GM18519 (cell line): Measurements from ENCODE around the gene LRCH3.

Experiments
- ATAC-seq: cut with Tn5 transposase; IDR thresholded peaks from one replicate; pipeline ENCODE4 v1.9.1; 2021; ENCODE audit warnings: mild to moderate bottlenecking, moderate library complexity; ENCODE audit not compliant: unreplicated experiment, low FRiP score

The LRCH3 gene

DNA sequence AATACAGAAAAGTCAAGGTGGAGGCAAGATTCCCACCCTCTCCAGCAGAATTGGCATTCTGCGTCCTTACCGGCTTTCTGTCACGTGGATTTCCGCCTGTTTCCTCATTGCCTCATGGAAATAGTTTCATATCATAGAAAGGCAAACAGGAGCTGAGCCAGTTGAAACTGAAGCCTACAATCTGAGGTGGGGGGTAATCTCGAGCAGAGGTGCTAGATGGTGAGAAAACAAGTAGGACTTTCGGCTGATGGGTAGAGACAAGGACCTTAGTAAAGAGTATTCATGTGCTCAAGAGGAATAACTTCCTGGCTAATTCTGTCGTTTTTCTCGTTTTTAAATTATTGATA is 39.9 kb downstream of the LRCH3 start:
- no peak for ATAC-seq

DNA sequence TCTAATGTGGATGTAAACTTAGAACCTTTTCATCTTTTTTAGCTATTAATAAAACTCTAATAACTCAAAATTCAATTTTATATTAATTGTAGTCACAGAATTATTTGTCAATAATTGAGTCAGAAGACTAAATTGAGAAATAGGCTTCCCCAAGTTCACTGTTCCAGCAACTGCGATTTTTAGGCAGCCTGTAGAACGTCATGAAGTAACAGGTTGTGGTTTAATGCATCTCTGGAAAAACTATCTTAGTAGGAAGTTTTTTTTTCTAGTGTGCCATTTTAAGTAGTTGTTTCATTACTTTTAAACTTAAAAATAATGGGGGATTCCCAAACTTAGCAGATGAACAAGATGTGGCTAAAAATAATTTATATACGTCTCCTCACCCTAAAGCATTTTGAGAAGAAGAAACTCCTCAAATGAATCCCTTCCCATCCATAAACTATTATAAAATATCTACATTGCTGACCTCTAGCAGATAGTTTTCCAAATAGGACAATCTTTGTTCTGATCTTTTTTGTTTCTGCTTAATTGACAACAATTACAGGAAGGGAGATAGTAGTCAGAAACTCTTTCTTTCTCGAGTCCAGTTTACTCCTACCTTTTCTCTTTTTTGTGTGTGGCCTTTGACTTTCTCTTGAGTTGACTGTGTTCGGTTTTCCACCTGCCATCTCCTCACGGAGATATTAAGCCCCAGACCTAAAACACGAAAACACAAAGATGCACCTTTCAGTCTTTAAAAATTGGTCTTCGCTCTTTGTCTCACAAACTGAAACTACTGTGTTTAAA is 43.1 kb downstream of the LRCH3 start:
- ATAC-seq, result no peak

DNA sequence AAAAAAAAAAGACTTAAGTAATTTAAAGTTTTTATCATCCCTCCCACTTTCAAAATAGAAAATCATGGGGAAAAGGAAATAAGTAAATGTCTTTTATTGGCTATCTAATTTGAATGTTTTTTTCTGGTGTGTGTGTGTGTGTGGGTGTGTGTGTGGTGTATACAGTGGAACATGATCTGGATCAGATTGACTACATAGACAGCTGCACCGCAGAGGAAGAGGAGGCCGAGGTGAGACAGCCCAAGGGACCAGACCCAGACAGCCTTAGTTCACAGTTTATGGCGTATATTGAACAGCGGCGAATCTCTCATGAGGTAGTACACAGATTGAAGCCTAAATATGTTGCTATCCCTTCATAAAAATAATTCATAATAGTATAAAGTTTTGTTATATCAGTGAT is 44.5 kb downstream of the LRCH3 start:
- ATAC-seq, result no peak

DNA sequence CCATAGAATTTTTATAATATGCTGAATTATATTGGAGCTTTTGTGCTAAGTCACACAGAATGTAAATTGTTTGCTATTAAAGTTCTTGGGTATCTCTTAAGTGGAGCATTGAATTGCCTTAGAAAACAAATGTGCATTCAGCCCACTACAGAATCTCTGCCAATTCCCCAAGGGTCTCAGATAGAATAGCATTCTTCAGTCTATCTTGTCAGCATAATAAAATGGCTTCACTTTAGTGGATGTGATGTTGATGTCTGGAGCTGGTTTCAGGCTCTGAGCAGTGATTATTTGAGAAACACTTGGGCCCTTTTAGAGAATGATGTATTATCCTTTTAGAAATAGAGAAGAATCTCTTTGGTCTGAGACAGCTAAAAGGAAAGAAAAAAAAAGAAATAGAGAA is 45.2 kb downstream of the LRCH3 start:
- no peak for ATAC-seq

DNA sequence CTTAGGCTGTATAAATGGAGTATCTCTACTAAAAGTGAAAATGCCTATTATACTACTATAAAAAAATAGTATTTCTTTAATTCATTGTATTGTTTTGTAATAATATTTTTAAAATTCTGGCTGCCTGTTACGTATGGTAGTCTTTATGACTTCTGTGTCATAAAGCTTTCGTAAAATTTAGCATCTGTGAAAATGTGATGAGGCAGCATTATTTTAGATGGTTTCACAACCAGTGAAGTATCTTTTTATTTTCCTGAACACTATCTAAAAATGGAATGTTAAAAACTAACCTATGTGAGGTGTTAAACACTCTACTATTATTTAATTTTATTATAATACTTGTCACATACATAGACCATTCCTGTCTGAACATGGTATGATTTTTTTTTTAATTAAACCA is 46.2 kb downstream of the LRCH3 start:
- no peak for ATAC-seq

DNA sequence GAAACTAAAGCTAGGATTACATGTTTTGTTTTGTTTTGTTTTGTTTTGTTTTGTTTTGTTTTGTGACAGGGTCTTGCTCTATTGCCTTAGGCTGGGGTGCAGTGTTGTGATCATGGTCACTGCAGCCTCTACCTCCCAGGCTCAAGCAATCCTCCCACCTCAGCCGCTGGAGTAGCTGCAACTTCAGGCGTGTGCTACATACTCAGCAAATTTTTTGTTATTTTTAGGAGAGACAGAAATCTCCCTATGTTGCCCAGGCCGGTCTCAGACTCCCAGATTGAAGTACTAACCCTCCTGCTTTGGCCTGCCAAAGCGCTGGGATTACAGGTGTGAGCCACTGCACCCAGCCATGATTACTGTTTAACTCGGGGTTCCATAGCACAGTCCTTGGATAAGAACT is 50.7 kb downstream of the LRCH3 start:
- ATAC-seq, result no peak

DNA sequence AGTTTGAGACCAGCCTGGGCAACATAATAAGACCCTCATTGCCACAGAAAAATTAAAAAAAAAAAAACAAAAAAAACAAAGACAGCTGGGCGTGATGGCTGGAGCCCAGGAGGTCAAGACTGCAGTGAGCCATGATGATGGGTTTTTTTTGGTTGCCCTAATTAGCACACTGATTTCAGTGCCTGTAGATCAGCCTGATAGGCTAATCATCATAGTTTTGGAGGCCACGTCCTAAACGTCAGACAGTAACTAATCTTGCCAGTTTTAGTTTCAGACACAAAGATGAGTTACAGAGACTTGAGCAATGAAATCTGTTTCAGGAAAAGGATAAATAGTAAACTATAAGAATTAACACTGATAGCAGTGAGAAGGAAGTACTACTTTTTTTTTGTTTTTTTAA is 55.4 kb downstream of the LRCH3 start:
- ATAC-seq, result no peak

DNA sequence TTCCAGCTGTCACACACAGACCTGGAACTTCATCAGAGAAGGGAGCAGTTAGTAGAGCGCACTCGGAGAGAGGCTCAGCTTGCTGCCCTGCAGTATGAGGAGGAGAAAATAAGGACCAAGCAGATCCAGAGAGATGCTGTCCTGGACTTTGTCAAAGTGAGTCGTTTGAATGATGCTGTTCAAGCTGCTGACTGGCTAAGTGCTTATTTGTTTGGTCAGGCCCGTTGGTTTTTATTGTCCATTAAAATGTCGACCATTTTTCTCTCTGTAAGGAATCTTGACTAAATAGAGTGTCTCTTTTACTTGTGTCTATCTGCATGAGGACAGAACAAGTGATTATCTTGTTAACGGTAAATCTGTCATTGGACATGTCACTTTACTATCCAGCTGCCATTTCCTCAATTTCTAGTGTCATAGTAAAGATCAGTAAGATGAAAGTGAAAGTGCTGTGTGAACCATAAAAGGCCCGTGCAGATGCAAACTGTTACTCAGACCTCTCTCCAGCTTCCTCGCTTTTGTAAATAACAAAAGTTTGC is 56.9 kb downstream of the LRCH3 start:
- ATAC-seq, result no peak

DNA sequence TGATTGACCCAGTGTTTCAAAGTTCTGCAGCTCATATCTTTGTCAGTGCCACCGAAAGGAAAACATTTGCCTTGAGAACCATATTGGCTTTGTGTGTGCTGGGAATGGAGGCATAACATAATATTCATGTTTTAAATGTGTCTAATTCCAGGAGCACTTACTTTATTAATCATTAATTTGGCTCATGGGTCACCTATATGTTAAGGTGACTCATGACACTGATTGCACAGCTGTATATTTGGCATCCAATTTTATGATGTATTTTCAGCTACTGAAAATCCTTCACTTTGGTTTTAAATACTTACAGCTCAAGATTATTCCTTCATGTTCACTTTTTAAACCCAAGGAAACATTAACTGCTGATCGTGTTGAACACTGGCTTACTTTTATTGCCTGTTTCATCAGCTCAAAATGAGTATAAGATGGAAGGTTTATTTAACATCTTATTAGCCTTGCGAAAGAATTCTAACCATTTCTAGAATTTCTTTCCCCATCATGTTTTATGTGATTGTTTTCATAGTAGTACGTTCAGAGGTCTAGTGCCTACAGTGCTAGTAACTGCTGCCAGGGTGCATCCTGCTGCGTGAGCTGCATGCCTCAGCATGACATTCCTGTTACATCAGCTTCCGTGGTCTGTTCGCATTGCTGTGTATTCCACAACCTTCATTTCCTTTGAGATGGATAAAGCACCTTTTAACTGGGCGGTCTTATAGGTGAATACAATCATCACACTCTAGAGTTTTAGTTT is 63.7 kb downstream of the LRCH3 start:
- ATAC-seq, result no peak

DNA sequence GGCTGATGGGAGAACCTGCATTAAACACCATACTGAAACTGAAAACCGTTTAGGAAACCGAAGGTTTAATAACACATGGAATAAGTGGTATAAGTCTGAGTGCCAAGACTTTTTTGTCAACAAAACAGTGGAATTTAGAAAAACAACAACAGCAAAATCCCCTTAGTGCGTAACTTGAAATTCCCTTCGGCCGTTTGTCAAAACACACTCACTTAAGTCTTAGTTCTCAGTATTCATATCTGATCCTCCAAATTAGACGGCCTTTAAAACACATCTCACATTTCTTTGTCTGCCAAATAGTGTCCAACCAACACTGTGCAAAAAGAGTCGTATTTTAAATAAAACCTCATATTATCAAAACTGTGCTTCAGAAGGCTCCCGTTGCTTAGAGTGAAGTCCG is 64.5 kb downstream of the LRCH3 start:
- ATAC-seq, result no peak

DNA sequence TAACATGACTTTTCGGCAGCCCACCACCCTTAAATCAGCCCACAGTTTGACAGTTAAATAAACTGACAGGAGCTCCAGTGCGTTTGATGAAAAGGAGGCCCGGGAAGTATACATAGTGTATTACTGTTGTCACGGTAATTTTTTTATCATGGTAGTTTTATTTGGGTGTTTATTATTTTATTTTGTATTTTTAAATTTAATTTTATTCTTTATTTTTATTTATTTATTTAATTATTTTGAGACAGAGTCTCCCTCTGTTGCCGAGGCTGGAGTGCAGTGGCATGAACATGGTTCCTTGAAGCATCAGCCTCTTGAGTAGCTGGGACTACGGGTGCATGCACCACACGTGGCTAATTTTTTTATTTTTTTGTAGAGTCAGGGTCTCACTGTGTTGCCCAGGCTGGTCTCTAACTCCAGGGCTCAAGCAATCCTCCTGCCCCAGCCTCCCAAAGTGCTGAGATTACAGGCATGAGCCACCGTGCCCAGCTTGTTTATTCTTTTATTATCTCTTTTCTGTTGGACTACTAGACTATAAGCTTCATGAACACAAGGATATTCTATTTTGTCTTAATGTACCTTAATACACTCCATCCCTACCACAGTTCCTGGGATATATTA is 65.3 kb downstream of the LRCH3 start:
- ATAC-seq, result no peak

DNA sequence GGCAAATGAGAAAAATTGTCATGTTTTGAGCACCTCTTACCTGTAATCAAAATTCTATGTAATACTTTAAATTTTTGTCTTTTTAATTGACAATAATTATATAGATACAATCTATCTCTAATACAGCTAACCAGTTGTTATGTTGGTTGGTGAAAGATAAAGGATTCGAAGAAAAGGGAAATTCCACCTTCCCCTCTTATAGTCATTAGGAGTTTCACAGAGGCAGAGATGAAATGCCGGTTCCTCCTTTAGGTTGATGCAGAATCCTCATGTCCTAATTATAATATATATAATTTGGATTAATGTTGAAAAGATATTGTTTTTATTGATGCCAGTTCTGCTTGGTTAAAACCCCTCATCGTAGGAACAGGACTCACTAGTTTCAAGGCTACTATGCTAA is 67.1 kb downstream of the LRCH3 start:
- no peak for ATAC-seq

DNA sequence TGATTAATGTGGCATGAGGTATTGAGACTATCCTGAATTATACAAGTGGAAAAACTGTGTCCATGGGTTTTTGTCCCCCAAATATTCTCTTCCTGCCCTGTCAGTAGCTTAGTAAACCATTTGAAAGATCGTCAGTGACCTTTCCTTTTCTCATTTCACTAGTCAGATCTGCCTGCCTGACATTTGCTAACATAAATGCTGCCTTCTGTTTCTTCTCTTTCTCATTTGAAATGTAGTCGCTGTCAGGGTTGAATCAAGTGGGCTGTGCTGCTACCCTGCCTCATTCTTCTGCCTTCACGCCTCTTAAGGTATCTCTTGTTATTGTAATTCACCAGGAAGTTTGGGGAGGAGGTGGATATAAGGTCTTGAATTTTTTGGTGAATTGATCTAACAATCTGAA is 67.5 kb downstream of the LRCH3 start:
- ATAC-seq, result no peak

DNA sequence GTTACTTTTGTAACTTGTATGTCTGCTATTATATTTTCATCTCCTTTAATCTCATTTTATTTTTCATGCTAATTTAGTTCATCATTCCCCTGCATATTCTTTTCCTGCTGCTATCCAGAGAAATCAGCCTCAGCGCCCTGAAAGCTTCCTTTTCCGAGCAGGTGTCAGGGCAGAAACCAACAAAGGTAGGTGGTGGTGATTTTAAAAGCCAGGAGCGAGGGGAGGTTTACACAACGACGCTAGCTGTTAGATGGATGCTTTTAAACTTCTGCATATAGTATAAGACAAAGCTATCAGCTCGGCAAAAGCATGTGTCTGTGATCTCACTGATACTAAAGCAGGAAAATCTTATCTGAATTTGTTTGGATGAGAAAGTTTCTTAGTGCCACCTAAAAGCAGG is 75.0 kb downstream of the LRCH3 start:
- ATAC-seq, result no peak

DNA sequence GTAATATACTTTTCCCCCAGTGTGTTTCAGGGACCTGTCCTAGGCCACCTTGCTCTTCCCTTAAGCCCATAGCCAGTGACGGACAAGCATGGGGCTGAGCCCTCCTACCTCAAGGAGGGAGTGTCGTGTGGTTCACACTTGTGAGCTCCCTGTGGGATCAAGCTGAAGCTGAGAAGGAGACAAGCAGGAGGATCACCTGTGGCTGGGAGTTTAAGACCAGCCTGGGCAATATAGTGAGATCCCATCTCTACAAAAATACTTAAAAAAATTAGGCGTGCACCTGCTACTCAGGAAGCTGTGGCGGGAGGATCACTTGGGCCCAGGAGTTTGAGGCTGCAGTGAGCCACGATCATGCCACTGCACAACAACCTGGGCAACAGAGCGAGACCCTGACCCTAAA is 82.3 kb downstream of the LRCH3 start:
- no peak for ATAC-seq

DNA sequence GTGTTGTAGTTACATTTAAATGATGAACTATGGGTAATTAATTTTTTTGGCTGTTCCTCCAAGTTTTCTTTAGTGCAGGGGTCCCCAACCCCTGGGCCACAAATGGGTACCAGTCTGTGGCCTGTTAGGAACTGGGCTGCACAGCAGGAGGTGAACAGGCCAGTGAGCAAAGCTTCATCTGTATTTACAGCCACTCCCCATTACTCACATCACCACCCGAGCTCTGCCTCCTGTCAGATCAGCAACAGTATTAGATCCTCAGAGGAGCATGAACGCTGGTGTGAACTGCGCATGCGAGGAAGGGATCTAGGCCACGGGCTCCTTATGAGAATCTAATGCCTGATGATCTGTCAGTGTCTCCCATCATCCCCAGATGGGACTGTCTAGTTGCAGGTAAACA is 83.0 kb downstream of the LRCH3 start:
- no peak for ATAC-seq

DNA sequence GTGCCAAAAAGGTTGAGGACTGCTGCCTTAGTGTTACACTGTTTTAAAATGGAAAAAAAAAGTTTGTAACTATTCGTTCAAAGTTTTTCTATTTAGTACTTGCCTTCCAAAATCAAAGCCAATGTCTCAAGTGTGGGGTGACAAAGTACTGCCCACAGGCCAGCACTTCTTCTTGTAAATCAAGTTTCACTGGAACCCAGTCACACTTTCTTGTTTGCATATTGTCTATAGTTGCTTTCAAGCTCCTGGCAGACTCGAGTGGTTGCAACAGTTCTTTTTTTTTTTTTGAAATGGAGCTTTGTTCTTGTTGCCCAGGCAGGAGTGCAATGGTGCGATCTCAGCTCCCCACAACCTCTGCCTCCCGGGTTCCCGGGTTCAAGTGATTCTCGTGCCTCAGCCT is 83.6 kb downstream of the LRCH3 start:
- no peak for ATAC-seq

DNA sequence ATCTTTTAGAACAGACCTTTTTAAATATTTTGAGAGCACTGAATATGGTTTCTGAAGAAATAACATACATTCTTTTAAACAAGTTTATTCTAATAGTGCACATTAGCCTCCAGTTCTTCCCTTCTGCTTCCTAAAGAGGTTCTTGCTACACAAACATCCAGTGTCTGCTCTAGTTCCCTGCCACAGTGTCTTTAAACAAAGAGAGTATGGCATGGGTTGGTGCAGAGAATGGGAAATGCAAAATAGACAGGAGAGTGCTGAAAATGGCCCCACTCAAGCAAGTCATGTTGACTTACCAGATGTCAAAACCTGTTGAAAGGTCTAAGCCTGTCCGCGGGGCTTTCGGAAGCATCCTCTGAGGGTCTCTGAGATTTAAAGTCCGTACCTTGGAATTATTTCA is 86.8 kb downstream of the LRCH3 start:
- ATAC-seq, result no peak

DNA sequence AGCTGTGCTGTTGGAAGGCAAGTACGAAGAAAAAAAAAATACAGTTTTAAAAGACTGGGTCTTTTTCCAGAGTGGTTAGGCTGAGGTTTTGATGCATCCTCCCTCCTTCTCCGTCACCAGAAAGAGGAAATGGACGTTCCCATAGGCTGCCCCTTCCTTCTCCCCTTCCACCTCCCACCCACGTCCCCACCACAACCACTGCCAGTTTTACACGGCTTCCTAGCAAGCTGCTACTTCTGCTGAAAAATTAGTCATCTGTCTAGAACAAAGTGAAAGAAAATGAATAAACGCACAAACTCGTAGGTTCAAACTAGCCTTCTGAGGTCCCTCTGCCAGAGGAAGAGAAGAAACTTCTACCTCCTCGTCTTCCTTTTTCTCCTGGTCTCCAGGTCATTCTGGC is 87.4 kb downstream of the LRCH3 start:
- ATAC-seq, result no peak

DNA sequence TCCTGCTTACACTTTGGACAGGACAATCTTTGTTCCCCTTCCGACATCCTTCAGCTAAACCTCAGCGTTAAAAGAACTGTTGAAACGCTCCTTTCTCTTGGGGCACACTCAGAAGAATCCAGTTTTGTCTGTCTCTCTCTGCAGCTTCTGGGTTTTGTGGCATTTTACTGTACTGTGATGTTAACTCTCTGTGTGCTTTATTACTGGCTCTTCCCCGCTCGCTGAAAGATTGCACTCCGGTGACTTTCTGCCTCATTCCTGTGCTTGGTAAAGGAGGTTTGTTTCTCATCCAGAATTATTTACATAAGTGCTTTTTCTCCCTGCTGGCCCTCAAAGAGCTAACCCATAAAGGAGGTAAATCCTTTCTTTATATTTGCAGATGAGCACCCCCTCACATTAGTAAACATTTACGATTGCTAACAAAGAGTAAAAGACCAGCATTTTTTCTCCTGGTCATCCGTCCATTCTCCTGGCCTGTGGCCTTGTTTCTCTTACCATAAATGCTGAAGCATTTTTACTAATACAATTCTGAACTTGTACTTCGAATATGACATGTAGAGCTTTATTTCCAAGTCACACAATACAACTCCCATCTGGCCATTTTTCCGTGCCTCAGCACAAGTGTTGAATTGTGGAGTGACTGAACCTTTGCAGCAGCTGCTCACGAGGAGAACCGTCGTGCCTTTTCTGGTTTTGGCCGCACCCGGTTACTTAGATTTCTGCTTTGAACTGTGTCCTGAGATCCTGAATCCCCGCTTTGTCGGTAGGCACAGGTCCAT is 89.6 kb downstream of the LRCH3 start:
- no peak for ATAC-seq
